OCI-M2 (cell line): Measurements from ENCODE around the gene WDR77.

Source experiments
- DNase-seq: peaks from one replicate; lab custom pipeline; 2025; ENCODE audit not compliant: unreplicated experiment; lab: John Stamatoyannopoulos, UW

WDR77 gene

GRCh38 chr1:111469539-111469938 lies 20.5 kb upstream of the WDR77 start:
- no peak for DNase-seq

DNA sequence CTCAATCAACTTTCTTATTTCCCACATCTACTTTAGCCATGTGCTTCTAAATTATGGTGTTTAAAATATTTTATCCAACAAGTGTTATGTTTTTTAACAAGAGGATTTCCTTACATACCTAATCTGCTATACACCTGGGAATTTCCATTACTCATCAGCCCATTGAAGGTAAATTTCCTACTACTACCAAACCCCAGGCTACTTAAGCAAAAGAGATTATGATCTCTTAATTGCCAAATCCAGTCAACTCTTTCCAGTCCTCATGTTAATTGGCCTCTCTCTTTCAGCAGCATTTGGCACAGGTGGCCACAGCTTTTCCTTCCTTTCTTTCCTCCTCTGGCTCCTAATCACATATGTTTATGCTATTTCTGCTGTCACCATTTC lies 19.7 kb upstream of the WDR77 start:
- DNase-seq: no peak

GRCh38 chr1:111467865-111468716 lies 19.0 kb upstream of the WDR77 start:
- DNase-seq: no peak

- no peak for DNase-seq
Observed at GRCh38 chr1:111466480-111466879, 17.4 kb upstream of the WDR77 start.

DNA sequence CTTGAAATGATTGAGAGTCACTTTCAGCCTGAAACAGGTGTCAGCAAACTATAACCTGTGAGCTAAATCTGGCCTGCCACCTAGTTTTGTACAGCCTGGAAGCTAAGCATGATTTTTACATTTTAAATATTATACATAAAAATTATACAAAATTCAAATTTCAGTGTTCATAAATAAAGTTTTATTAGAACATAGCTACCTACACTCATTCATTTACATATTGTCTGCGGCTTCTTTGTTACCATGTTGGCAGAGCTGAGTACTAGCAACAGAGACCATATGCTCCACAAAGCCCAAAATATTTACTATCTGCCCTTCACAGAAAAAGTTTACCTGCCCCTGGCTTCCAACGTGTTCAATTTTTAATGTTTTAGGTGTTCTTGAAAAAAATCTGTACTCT lies 16.7 kb upstream of the WDR77 start:
- DNase-seq: no peak

GRCh38 chr1:111463029-111463683 lies 14.1 kb upstream of the WDR77 start:
- DNase-seq: no peak

DNA sequence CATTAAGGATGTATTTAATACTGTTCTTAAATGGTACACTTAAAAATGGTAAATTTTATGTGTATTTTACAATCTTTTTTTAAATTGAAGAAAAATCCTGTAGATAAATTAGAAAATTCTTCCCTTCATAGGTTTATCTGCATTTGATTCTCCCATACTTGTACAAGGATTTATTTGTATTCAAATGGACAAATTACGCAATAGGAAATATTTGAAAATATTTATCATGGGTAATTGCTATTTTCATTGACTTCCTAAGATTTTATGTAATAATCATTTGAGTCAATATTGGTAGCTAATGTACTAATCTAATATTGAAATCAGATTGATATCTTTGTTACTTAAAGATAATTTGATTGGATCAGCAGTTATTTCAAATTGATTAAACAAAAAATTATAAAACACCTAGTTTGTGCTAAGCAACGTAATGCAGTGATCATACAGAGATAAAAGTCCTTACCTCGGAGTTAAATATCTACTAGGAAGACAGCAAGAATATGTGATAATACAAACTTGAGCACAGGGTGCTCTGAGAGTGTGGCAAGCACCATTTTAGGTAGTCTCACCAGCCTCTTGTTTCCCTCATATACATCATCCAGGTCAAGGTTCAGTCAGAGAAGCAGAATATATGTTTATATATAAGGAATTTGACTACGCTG lies 13.4 kb upstream of the WDR77 start:
- no peak for DNase-seq

- no peak for DNase-seq
Observed at GRCh38 chr1:111461765-111462164, 12.7 kb upstream of the WDR77 start.

DNA sequence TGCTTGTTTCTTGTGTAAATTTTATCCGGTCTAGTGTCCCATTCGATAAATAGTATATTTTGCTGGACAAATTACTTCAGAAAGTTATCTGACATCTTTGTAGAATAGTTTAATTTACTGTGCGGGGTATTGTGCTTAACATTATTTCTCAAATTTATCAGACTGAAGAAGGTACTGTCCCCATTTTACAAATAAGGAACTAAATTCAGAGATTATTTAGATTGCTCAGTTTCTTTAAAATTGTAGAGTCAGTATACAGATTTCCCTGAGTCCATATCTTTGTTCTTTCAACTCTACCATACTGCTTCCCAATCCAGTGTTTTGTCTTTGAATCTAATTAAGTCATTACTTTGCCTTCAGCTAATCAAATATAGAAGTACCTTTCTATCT lies 6.6 kb upstream of the WDR77 start:
- no peak for DNase-seq

DNA sequence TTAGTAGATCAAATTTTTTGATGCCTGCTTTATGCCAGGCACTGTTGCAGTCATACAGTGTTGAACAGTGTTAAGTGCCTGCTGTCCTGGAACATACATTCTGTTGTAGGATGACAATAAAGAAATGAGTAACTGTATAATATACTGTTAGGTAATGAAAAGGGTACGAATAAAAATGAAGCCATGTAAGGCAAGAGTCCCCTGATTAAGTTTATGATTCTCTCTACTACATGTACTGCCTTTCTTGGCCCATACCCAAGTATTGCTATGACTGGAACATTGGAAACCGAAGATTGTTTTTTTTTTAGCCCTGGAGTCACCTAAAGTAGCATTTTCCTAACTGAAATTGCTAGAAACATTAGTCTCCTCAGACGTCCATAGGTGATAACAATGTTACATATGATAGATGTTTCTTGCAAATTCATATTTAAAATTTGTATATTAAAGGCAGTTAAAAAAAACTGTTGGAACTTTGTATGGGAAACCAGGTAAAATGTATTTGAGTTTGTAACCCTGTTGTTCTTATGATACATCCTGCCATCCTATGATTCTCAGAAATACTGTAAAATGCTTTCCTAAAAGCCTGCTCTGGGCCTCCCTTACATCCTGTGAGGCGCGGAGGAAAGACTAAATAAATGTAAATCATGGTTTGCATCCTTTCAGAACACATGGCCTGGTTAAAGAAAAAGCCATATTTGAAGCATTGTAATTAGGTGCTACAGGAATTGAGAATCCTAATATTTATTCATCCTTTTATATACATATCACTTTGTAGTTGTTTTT lies 6.0 kb upstream of the WDR77 start:
- DNase-seq: no peak

GRCh38 chr1:111453706-111454105 lies 4.7 kb upstream of the WDR77 start:
- DNase-seq: no peak

DNA sequence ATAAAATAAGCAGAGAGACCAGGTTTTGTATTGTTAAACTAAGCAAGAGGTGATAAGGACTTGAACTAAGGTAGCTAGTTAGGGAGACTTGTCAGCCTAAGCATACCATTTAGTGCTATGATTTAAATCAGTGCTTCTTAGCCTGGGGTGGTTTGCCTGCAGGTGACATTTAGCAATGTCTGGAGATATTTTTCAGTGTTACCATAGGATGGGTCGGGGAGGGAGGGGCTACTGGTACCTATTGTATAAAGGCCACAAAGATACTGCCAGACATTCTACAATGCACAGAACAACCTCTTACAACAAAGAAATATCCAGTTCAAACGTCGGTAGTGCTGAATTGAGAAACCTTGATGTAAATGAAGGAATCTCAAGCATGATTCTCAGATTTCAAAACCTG lies 3.5 kb upstream of the WDR77 start:
- no peak for DNase-seq

DNA sequence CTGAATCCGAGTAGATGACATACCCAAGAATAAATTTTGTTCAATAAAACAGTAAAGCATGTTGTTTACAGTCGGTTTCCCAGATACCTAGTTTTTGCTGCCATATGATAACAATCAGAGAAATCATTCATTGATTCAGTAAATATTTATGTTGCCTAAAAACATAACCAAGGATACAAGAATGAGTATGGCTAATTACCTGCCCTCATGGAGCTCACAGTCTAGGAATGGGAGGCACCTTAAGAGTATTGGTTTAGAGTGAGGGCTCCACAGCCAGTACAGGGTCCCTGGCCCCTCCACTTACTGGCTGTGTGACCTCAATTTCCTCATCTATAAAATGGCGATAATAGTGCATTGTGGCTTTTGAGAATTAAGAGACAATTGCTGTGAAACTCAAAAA lies 1.1 kb upstream of the WDR77 start:
- no peak for DNase-seq

DNA sequence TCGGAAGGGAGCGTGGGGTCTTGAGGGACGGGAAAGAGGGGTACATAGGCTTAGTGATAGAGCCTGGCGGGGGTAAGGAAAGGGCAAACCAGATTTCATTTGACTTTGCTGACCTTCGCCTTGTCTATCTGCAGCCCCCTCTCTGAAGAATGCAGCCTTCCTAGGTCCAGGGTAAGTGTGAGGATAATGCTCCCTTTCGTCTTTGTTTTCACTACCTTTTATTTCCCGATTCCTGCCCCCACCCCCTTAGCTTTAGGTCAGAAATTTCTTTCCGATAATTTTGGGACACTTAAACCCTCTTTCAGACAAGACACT lies 604 bp upstream of the WDR77 start:
- no peak for DNase-seq

DNA sequence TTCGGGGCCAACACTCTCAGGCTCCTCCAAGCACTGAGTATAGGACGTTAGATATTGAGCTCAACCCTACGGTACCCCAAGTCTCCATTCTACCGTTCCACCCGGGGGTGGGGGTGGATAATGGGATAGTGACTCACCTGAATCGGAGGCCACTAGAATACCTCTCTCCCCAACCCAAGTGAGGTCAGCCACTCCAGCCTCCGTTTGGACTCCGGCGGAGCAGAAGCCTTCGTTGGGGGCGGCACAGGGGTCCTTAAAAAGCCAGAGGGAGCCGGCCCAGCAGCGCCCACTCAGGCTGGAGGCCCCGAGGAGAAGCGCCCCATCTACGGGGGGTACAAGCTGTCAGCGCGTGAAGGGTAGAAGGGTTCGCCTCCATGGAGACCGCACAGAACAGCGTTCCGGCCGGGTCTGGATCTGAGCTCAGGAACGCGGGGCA lies 556 bp downstream of the WDR77 start:
- DNase-seq: no peak

- no peak for DNase-seq
Observed at GRCh38 chr1:111446967-111447892, 1.8 kb downstream of the WDR77 start.

DNA sequence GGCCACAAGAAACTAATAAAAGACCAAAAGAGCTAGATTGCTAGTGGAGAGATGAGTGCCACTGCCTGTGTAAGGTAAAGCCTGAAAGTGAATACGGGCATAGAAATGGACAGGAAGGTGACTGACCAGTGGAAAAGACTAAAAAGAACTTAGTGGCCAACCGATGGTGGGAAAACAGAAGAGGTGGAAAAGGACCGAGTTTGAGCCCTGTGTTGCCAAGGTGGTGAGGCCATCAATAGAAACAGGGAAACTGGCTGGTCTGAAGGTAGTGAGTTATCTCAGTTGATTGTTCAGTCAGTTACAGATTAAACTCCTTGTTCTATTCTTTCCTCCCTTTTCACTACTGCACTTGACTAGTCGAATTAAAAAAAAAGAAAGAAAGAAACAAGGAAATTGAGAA lies 2.5 kb downstream of the WDR77 start:
- no peak for DNase-seq

GRCh38 chr1:111444031-111444430 lies 5.0 kb downstream of the WDR77 start:
- DNase-seq: no peak

GRCh38 chr1:111442457-111442856 lies 6.6 kb downstream of the WDR77 start:
- DNase-seq: no peak

- DNase-seq: no peak
Observed at GRCh38 chr1:111441573-111442192, 7.4 kb downstream of the WDR77 start.
